Endothelial cell of umbilical vein (primary cell): ENCODE results near the gene HECTD4. TPM values are rescaled to one million over a fixed set of nuclear protein-coding genes. Genes with fewer than 3 reads are reported as not detected.
"Not testable (repeated sequence)": the region's sequence is repeated elsewhere in the genome, so short reads cannot be mapped to it uniquely, and the experiment has no call there.

ENCODE experiments used
- BruUV-seq: library from RNA; stranded (reverse); fragments of 400-500 nt; replicated peaks from 2 replicates; lab custom pipeline; 2021; lab: Mats Ljungman, UMichigan
- CTCF ChIA-PET: fragments of 300-600, 350-600 bp; sonication (Branson Sonifier 250); formaldehyde crosslinking; loops from one replicate; lab custom pipeline; 2021; ENCODE audit warnings: antibody characterized with exemption, inconsistent platforms; lab: Charles Lee
- POLR2A ChIA-PET: fragments of 300-600, 350-600 bp; sonication (Branson Sonifier 250); formaldehyde crosslinking; loops from one replicate; lab custom pipeline; 2021; ENCODE audit warnings: antibody characterized with exemption, inconsistent platforms; lab: Charles Lee
- DNase-seq: peaks from one replicate; pipeline ENCODE4 v3.0.0-alpha.2; 2011; ENCODE audit warnings: low read depth, low spot score
- FAIRE-seq: peaks from 2 replicates; lab custom pipeline; 2011; peaks lifted over from hg19 to GRCh38; lab: Jason Lieb, UNC
- H2AFZ ChIP-seq: 2 replicates; pipeline ENCODE4 v1.6.0; 2012; ENCODE audit warnings: low read depth, low read length, control low read depth, inconsistent platforms
- H3K27ac ChIP-seq: 2 replicates; pipeline ENCODE4 v1.5.1; 2011; ENCODE audit warnings: low read depth, mild to moderate bottlenecking, control low read depth, low read length, moderate library complexity; ENCODE audit not compliant: insufficient read depth
- H3K27me3 ChIP-seq, 2 experiments: 2 replicates each; pipeline versions ENCODE4 v1.6.0 to v1.6.1; 2011; ENCODE audit warnings: low read length in 2 of 2, mixed read lengths in 1 of 2; ENCODE audit not compliant: control insufficient read depth in 2 of 2, insufficient read depth in 2 of 2
- H3K36me3 ChIP-seq, 2 experiments: 2 replicates in 1 of 2; 3 replicates in 1 of 2; pipeline ENCODE4 v1.5.1; 2011; ENCODE audit warnings: low read length in 2 of 2, mild to moderate bottlenecking in 1 of 2, moderate library complexity in 1 of 2; ENCODE audit not compliant: control insufficient read depth in 2 of 2, insufficient read depth in 2 of 2; ENCODE audit errors: extremely low read depth in 1 of 2
- H3K4me1 ChIP-seq: 3 replicates; pipeline ENCODE4 v1.5.1; 2011; ENCODE audit warnings: mild to moderate bottlenecking, low read length; ENCODE audit not compliant: control insufficient read depth, insufficient read depth; ENCODE audit errors: extremely low read depth
- H3K4me2 ChIP-seq: 2 replicates; pipeline ENCODE4 v1.6.1; 2011; ENCODE audit warnings: low read length, control low read depth, mixed read lengths; ENCODE audit not compliant: insufficient read depth
- H3K4me3 ChIP-seq, 3 experiments: fragments of 200-600 bp in 1 of 3; sonication (generic), shearing (Covaris generic) in 1 of 3; replicated peaks in 1 of 3; 2 replicates each; pipeline ENCODE4 v1.5.1; 2011 to 2016; ENCODE audit warnings: control low read depth in 3 of 3, low read length in 3 of 3, mild to moderate bottlenecking in 2 of 3, inconsistent platforms in 1 of 3, low read depth in 1 of 3, moderate library complexity in 1 of 3; ENCODE audit not compliant: insufficient read depth in 1 of 3
- H3K79me2 ChIP-seq: 2 replicates; pipeline ENCODE4 v1.6.0; 2012; ENCODE audit warnings: low read length, inconsistent platforms; ENCODE audit not compliant: control insufficient read depth, insufficient read depth
- H3K9ac ChIP-seq: replicated peaks from 2 replicates; pipeline ENCODE3; 2011; ENCODE audit warnings: low read length, control low read depth; ENCODE audit not compliant: insufficient read depth; ENCODE audit errors: extremely low read depth
- H3K9me1 ChIP-seq: replicated peaks from 3 replicates; pipeline ENCODE4 v1.6.0; 2011; ENCODE audit warnings: mild to moderate bottlenecking, low read length; ENCODE audit not compliant: control insufficient read depth, insufficient read depth; ENCODE audit errors: extremely low read depth
- H3K9me3 ChIP-seq: replicated peaks from 2 replicates; pipeline ENCODE4 v1.5.1; 2012; ENCODE audit warnings: low read length, inconsistent platforms; ENCODE audit not compliant: control insufficient read depth, insufficient read depth
- H4K20me1 ChIP-seq: replicated peaks from 2 replicates; pipeline ENCODE3; 2011; ENCODE audit warnings: mild to moderate bottlenecking, low read length; ENCODE audit not compliant: control insufficient read depth, insufficient read depth; ENCODE audit errors: extremely low read depth
- CTCF ChIP-seq, 2 donors: IDR thresholded peaks; 1 replicate in 1 of 2; 2 replicates in 1 of 2; pipeline ENCODE4 v1.5.1; 2011; ENCODE audit warnings: low read length in 2 of 2, mild to moderate bottlenecking in 2 of 2, moderate library complexity in 2 of 2, control low read depth in 1 of 2, inconsistent platforms in 1 of 2, low read depth in 1 of 2; ENCODE audit not compliant: insufficient read depth in 1 of 2; ENCODE audit errors: extremely low read depth in 1 of 2
- EZH2 ChIP-seq: IDR thresholded peaks from 2 replicates; pipeline ENCODE4 v1.6.1; 2012; ENCODE audit warnings: borderline replicate concordance, low read depth, mild to moderate bottlenecking, moderate library complexity, low read length, inconsistent platforms; ENCODE audit not compliant: severe bottlenecking
- FOS ChIP-seq: IDR thresholded peaks from 2 replicates; pipeline ENCODE4 v1.6.1; 2011; ENCODE audit warnings: mild to moderate bottlenecking, low read length, moderate library complexity, borderline replicate concordance; ENCODE audit not compliant: insufficient read depth
- GATA2 ChIP-seq: IDR thresholded peaks from 2 replicates; pipeline ENCODE4 v1.7.0; 2011; ENCODE audit warnings: low read depth, mild to moderate bottlenecking, moderate library complexity, mixed read lengths, low read length; ENCODE audit not compliant: insufficient read length, insufficient read depth
- JUN ChIP-seq: IDR thresholded peaks from 2 replicates; pipeline ENCODE4 v1.6.1; 2011; ENCODE audit warnings: borderline replicate concordance, low read depth; ENCODE audit not compliant: insufficient read length, insufficient read depth
- dilution Hi-C: fragments of 300-500 bp; cut with MboI; formaldehyde crosslinking; loops from one replicate; pipeline ENCODE4 v1.15.0; 2019; ENCODE audit warnings: low sequenced_read_pairs; ENCODE audit not compliant: extremely low pct_ligation_motif_present
- intact Hi-C: fragments of 100-400 bp; cut with micrococcal nuclease; formaldehyde crosslinking; loops from one replicate; pipeline ENCODE4 v1.10.0; 2022
- polyA plus RNA-seq, 4 experiments: library from polyadenylated mRNA; depleted of rRNA in 3 of 4; stranded (reverse) in 3 of 4; unstranded in 1 of 4; fragments of >200 nt; gene quantifications; 2 replicates each; pipeline versions ENCODE4 v1.2.1 to v1.2.3, GENCODE V29; 2011 to 2012; ENCODE audit warnings: missing spikeins in 1 of 4
- total RNA-seq: library from RNA; stranded (reverse); gene quantifications from 2 replicates; pipeline ENCODE4 v1.2.3, GENCODE V29; 2021

HECTD4 gene
- total and polyA plus RNA-seq, 2 donors (not counting 3 experiments of a cell fraction or from before 2014, with no cell fraction given) = 9.7 to 47.7 TPM

GRCh38 chr12:112340230-112340629 is 42.0 kb downstream of the HECTD4 start:
- CTCF ChIA-PET = no interaction called here

GRCh38 chr12:112334999-112335398 is 47.2 kb downstream of the HECTD4 start:
- FAIRE-seq, POLR2A ChIA-PET, H3K27me3 ChIP-seq, H4K20me1 ChIP-seq, H3K79me2 ChIP-seq, H3K27ac ChIP-seq, H3K4me2 ChIP-seq, H3K9me1 ChIP-seq, CTCF ChIA-PET, H3K9ac ChIP-seq, H3K9me3 ChIP-seq, DNase-seq, BruUV-seq, dilution Hi-C loops, intact Hi-C loops, H3K36me3 ChIP-seq, H3K4me1 ChIP-seq, H2AFZ ChIP-seq, H3K4me3 ChIP-seq: not testable (repeated sequence)

More at GRCh38 chr12:112340230-112340629, 42.0 kb downstream of the HECTD4 start:
- H3K27me3 ChIP-seq = no peaks in the 10 kb centered on the region
- dilution Hi-C loops (no loop called here), intact Hi-C loops (no loop called here)
- FAIRE-seq (no peak), DNase-seq (no peak)
- no peak overlapping the region for H3K4me2 ChIP-seq
- no peak overlapping the region for H3K27ac ChIP-seq
- H4K20me1 ChIP-seq = no peaks in the 10 kb centered on the region
- no peaks in the 10 kb centered on the region for H3K9me1 ChIP-seq
- peaks cover 8% of the 10 kb centered on the region for H3K79me2 ChIP-seq
- H3K9me3 ChIP-seq = no peaks in the 10 kb centered on the region
- no peak overlapping the region for H3K4me3 ChIP-seq
- H3K36me3 ChIP-seq = no peaks in the 10 kb centered on the region
- BruUV-seq = no TSS peak
- TF ChIP-seq EZH2 (no peak), JUN (no peak), CTCF (IDR thresholded peaks at IDR 0.05; ENCODE audit: extremely low read depth in 1 of 2, insufficient read depth in 1 of 2, low read depth in 1 of 2, low read length in 2 of 2) (no peak), FOS (no peak), GATA2 (no peak)
- H2AFZ ChIP-seq = no peak overlapping the region
- no peaks in the 10 kb centered on the region for H3K4me1 ChIP-seq
- POLR2A ChIA-PET = no interaction called here
- no peak overlapping the region for H3K9ac ChIP-seq
